ENCODE results near the gene BNC2.

DNA sequence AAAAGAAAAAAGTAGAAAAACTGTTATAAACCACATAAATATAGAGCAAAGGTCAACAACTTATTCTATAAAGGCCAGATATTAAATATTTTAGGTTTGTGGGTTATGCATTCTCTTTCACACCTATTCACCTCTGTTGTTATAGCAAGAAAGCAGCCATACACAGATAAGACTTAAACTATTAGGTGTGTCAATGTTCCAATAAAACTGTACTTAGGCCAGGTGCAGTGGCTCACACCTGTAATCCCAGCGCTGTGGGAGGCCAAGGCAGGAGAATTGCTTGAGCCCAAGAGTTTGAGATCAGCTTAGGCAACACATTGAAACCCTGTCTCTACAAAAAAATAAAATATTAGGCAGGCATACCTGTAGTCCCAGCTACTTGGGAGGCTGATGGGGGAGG is 314.7 kb downstream of the BNC2 start:
- no peak for TF ChIP-seq EZH2phosphoT487 (IDR thresholded peaks at IDR 0.05; ENCODE audit: insufficient read depth, low read depth)
- TF ChIP-seq EZH2 (IDR thresholded peaks at IDR 0.05; ENCODE audit: insufficient read depth, poor library complexity, severe bottlenecking), result no peak

Measured in GM23248 (cell line).